Dedifferentiated amniotic fluid mesenchymal stem cell (primary cell): Measurements from ENCODE around the gene CCDC171.

Experiments
- DNase-seq: peaks from one replicate; pipeline ENCODE4 v3.0.0-alpha.2; 2016; ENCODE audit errors: extremely low spot score

The CCDC171 gene

DNA sequence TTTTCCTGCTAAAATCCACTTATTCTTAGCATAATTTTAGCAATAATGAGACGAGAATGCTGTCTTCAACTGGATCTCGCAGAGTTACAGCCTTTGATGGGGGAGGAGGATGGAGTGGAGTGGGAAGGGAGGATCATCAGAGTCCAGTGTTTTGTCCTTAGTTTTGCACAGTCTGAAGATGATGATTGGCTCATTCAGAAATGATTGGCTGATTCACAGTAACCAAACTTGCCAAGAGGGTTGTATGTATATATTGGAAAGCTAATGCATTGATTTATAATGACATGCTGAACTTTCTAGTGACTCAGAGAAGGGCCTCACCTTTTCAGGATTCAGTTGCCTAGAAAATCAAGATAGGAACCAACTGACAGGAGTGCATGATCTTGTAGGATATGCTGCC lies 448.0 kb downstream of the CCDC171 start:
- DNase-seq, result no peak

DNA sequence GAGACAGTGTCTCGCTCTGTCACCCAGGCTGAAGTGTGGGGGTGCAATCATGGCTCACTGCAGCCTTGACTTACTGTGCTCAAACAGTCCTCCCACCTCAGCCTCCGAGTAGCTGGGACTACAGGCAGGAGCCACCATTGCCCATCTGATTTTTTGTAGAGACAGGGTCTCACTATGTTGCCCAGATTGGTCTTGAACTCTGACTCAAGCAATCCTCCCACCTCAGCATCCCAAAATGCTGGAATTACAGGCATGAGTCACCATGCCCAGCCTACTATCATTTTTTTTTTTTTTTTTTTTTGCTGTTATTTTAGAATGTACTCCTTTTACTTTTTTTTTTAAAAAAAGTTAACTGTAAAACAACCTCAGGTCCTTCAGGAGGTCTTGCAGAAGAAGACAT lies 449.0 kb downstream of the CCDC171 start:
- DNase-seq, result no peak

DNA sequence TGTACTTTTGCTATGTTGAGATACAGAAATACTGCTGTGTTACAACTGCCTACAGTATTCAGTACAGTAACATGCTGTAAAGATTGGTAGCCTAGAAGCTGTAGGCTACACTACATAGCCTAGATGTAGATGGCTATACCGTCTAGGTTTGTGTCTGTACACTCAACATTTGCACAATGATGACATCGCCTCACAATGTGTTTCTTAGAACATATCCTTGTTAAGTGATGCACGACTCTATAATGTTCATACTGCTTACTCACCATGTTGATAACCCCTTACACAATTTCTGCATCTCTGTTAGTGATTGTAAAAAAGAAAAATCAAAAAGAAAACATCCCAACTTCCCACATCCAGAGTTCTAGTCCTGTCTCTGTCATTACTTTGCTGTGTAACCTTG lies 450.0 kb downstream of the CCDC171 start:
- no peak for DNase-seq

DNA sequence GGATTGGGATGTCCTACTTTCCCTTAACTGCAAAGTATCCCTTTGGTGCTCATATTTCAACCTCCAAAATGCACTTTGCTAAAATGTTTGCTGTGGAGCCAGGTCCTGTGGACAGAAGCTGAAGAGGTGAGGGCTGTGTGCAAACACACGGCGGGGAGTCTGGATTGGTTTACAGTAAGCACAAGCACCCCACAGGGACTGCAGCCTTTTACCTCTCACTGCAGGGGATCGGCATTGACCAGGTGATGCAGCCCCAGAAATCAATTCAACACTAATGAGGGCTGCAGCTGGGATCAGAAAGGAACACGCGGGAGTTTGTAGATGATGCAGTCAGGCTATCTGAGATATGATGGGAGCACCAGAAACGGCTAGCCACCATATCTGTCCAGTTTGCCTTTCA lies 450.9 kb downstream of the CCDC171 start:
- no peak for DNase-seq

DNA sequence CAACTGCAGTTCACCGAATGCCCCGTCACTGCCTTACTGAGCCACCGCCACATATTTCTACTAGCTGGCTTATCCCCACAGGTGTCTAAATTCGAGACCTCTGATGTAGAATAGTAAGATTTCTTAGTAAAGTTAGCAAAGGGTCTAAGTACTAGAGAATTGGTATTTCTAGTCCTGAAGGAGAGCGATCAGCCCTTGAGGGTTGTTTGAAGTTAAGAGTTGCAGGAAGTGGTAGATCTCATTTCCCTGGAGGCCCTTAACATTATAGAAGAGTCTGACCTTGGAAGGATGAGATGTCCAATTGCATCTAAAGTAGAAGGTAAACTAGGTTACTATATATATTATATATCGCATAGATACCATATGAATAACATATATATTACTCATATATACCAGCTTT lies 451.8 kb downstream of the CCDC171 start:
- DNase-seq, result no peak

DNA sequence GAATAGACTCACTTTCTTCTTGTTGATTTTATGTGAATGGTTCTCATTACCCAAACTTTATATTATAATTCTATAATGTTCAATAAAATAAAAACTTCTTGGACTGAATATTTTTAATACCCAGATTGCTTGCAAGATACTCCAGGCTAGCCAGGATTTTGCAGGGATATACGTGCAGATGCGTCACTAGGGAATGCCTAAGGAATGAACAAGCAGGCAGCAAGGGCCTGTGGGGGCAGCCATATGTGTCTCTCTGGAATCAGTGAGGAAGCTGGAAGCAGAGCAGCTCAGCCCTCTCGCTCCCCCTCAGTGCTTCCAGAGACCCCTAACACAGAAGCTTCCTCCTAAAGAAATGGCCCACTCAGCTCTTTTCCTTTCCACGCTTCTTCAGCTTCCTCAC lies 457.4 kb downstream of the CCDC171 start:
- DNase-seq, result no peak

DNA sequence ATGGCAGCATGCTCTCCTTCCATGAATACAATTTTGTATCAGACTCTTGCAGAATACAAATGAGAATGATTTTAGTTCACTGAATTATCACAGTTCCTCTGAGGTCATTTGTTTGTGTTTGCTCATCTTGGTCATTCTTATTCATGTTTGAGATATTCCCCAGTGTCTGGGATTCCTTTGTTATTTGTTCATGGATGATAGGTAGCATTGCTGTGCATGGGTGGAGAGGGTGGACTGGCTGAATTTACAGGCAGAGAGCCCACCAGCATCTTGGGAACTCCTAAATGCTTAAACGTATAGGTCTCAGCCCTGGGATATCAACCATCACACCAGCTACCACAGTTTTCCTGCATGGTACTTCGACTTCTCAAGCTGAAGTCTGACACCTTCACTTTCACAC lies 459.8 kb downstream of the CCDC171 start:
- no peak for DNase-seq

DNA sequence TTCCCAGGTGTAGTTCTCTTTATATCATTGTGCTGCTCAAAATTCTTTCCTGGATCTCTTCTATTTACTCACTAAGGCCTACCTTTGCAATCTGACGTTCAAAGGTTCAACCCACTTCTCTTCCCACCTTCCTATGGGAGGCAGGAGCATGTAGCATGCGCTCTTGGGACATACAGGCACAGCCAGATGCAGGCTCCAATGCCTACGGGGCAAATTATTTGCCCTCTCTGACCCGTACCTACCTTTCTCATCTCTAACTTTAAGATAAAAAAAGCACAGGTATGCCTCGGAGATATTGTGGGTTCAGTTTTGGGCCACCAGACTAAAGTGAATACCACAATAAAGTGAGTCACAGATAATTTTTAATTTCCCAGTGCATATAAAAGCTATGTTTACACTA lies 460.5 kb downstream of the CCDC171 start:
- no peak for DNase-seq

DNA sequence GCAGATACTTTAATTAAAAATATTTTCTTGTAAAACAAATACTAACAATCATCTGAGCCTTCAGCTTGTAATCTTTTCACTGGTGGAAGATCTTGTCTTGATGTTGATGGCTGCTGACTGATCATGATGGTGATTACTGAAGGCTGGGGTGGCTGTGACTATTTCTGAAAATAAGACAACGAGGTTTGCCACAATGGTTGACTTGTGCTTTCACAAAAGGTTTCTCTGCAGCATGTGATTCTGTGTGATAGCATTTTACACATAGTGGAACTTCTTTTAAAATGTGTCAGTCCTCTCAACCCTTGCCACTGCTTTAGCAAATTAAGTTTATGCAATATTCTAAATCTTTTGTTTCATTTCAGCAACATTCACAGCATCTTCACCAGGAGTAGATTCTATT lies 461.0 kb downstream of the CCDC171 start:
- DNase-seq, result no peak

DNA sequence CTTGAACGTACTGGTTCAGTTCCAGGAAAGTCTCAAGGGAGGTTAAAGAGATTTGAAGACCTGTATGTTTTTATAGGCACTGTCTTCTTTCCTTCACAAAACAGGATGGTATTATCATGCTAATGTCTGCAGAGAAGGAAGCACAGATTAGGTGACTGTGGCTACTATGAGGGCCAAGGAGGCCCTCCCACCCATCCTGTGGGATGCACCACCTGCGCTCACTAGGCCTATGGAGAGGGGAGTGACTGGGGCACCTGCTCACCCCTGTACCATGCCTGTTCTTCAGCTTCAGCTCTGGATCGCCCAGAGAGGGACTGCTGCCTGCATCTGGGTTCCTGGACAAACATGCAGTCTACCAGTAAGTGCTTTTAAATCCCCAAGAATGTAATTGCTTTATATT lies 469.4 kb downstream of the CCDC171 start:
- no peak for DNase-seq

DNA sequence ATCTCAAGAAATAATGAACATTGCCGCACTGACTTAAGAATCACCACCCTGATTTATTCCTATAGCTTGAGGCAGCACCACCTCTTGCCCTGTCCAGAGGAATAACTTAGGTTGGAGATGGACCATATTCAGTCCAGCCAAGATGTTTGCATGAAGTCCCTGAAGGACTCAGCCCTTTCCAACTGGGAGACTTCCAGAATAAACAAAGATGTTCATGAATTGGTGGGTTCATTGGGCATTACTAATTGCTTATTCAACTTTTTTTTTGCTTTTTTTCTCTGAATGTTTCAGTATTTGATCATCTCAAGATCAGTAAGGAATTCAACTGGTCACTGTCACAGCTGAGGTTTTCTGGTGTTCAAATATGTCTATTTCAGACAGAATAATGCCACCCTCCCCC lies 470.6 kb downstream of the CCDC171 start:
- peak; percentile 43 for DNase-seq
